Measurements from ENCODE around the gene VMP1. TPM values are rescaled to one million over a fixed set of nuclear protein-coding genes. Genes with fewer than 3 reads are reported as not detected.
"Not testable (repeated sequence)": the region's sequence is repeated elsewhere in the genome, so short reads cannot be mapped to it uniquely, and the experiment has no call there.

The VMP1 gene
- total RNA-seq, 1 donor from 2014 or later = 203 TPM

GRCh38 chr17:59814276-59814675, 106.8 kb downstream of the VMP1 start:
- DNase-seq = no peak

DNA sequence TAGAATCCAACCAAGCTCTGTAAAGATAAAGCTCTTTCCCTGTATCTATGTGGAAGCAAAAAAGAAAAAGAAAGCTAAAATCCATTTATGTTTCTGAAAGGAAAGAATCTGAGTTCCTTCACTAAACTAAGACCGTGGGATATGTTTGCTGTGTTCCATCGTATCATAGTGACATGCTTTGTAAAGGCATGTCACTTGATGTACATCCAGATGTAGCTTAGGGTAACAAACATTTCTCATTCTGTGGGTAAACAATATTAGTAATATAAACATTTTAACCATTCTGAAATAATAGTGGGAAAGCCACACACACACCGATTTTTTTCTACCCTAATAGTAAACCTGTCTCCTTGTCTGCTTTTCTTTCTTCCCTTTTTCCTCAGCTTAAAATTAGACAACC, 107.2 kb downstream of the VMP1 start:
- no peak for DNase-seq

DNA sequence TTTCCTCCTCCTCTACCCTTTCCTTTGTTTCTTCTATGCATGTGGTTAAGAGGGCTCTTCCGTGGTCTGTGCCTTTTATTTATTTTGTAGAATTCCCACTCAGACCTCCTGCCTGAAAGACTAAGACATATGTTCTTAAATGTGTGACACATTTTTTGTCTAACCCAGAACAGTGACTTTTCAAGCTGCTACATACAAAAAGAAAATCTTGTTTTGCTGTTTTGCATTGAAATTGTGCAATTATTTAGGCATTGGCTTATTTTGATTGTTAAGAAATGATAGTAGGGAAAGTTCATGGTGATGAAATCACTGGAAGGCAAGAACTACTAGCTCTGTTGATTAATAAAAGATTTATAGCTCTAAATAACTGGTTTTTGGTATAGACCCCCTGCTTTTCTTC, 108.5 kb downstream of the VMP1 start:
- no peak for DNase-seq

GRCh38 chr17:59825533-59826322, 118.3 kb downstream of the VMP1 start:
- DNase-seq = peak; percentile 84

DNA sequence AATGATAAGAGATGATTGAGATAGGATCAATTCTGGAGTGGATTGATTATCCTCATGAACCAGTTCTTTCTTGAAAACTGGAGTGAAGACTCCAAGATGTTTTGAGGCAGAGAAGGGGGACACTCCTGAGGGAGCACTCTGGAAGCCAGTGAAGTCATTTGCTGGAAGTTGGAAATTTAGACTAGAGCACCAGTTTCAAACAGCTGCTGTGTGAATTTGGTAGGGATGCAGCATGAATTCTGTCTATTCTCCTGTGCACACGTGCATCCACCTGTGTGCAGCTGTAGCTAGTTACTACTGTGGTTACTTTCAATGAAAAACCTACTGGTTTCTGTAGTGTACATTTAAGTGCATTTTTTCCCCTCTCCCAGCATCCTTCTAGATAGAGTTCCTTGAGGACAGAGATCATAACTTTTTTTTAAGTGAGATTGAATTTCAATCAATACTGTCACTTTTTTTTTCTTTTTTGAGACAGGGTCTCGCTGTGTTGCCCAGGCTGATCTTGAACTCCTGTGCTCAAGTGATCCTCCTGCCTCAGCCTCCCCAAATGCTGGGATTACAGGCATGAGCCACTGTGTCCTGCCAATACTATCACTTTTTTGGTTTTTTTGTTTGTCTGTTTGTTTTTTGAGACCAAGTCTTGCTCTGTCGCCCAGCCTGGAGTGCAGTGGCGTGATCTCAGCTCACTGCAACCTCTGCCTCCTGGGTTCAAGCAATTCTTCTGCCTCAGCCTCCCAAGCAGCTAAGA, 119.4 kb downstream of the VMP1 start:
- no peak for DNase-seq

- DNase-seq = no peak
Observed at GRCh38 chr17:59827721-59828477, 120.4 kb downstream of the VMP1 start.

DNA sequence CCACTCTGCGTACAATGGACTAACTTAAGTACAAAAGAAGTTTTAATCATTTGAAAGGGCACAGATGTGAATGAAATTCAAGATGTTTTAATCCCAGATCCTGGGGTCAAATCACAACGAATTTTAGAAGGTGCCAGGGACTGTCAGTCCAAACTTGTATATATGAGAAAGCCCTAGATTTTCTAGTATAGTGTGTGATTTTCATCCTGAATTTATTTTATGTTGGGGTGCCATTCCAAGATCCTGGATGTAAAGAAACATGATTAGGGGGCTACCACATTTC, 121.0 kb downstream of the VMP1 start:
- DNase-seq = no peak

DNA sequence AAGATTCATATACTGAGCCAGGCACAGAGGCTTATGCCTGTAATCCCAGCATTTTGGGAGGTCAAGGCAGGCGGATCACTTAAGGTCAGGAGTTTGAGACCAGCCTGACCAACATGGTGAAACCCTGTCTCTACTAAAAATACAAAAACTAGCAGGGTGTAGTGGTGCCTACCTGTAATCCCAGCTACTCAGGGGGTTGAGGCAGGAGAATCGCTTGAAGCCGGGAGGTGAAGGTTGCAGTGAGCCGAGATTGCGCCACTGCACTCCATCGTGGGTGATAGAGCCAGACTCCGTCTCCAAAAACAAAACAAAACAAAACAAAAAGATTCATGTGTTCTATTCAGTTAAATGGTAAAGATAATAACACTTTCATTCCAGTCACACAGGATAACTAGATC, 121.4 kb downstream of the VMP1 start:
- DNase-seq = not testable (repeated sequence)

- DNase-seq = peak; percentile 79
Observed at GRCh38 chr17:59829217-59830006, 122.0 kb downstream of the VMP1 start.

DNA sequence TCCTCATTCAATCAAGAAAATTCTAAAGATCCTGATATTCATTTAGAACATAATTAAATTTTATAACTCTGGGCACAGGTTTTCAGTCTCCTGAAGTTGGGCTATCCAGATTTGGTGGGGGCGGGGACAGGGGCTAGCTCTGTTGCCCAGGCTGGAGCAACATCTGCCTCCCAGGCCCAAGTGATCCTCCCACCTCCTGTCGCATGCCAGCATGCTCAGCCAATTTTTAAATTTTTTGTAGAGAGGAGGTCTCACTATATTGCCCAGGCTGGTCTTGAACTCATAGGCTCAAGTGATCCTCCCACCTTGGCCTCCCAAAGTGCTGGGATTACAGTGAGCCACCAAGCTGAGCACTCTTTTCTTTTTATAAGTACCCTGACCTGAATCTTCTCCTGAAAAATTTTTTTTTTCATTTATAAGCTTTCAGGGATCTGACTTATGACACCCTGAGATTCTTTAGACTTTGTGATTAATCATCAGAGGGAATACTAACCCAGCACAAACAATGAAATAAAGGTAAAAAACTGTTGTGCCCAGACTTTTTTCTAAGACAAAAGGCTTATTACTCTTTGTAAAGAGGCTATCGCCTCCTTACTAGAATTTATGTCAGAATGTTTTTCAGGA, 122.7 kb downstream of the VMP1 start:
- DNase-seq = no peak

DNA sequence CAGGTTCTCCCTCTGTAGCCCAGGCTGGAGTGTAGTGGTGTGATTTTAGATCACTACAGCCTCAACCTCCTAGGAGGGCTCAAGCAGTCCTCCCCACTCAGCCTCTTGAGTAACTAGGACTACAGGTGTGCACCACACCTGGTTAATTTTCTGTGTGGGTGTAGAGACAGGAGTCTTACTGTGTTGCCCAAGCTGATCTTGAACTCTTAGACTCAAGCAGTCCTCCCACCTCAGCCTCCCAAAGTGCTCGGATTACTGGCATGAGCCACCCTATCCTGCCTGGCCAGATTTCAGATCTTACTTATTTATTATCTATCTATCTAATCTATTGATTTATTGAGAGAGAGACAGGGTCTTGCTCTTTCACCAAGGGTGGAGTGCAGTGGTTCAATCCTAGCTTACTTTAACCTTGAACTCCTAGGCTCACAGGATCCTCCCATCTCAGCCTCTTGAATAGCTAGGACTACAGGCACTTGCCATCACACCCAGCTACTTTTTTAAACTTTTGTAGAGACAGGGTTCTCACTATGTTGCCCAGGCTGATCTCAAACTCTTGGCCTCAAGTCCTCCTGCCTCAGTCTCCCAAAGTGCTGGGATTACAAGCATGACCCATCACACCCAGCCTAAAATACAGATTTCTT, 123.5 kb downstream of the VMP1 start:
- no peak for DNase-seq

DNA sequence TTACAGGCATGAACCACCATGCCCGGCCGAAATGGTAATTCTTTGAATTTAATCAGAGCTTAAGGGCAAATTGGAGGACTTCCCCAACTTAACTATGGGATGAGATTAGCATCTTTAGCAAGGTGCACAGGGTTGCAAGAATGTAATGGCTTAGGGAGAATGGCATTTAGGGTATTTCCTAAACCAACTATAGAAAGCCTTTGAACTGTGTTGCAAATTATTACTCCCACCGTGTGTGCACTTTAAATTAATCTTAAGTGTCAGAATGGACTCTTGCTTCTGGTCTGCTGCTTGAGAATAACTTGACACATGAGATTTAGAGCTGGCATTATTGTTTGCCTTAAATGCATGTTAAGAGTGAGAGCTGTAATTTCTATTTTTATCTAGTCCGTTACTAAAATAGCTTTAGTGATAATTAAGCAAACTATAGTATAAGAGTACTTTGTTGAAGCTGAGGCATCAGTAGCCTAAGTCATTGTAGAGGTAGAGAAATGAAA, 125.5 kb downstream of the VMP1 start:
- no peak for DNase-seq

DNA sequence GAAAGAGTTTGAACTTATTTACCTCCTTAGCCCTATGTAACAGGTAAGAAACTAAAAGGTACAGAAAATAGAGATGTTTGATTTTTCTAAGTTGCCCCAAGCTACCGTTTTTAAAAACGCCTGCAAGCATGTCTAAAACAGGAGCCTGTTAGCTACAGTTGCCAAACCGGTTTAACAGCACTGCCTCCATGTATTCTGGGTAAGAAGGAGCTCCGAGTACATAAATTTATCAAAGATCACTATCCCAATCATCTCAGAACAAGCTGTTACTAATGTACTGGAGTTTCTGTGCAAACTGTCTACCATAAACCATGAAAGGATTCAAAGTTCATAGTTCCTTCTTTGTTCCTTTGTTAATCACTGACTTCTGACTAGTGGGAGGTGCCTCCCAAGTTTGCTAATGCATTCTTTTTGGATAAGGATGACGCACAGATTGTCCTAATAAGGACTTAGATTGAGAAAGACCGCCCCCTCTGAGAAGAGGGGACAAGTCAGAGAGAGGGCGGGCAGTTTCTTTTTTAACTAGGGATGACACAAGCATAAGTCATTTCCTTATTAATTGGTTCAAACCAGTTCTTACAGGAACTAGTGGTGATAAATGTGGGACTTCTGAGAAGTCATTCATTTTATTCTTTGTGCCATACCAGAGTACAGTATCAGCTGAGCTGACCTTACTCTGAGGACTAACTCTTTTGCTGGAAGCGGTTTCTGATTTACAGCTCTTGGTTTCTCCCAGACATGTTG, 130.0 kb downstream of the VMP1 start:
- DNase-seq = peak; percentile 97

- DNase-seq = no peak
Observed at GRCh38 chr17:59838052-59838916, 130.8 kb downstream of the VMP1 start.

DNA sequence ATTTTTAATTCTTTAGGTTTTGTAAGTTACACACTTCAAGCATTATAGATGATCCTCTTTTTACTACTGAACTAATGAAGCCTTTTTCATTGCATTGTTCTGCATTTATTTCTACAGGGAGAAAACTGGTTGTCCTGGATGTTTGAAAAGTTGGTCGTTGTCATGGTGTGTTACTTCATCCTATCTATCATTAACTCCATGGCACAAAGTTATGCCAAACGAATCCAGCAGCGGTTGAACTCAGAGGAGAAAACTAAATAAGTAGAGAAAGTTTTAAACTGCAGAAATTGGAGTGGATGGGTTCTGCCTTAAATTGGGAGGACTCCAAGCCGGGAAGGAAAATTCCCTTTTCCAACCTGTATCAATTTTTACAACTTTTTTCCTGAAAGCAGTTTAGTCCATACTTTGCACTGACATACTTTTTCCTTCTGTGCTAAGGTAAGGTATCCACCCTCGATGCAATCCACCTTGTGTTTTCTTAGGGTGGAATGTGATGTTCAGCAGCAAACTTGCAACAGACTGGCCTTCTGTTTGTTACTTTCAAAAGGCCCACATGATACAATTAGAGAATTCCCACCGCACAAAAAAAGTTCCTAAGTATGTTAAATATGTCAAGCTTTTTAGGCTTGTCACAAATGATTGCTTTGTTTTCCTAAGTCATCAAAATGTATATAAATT, 132.3 kb downstream of the VMP1 start:
- no peak for DNase-seq

- DNase-seq = no peak
Observed at GRCh38 chr17:59840329-59841090, 133.1 kb downstream of the VMP1 start.

DNA sequence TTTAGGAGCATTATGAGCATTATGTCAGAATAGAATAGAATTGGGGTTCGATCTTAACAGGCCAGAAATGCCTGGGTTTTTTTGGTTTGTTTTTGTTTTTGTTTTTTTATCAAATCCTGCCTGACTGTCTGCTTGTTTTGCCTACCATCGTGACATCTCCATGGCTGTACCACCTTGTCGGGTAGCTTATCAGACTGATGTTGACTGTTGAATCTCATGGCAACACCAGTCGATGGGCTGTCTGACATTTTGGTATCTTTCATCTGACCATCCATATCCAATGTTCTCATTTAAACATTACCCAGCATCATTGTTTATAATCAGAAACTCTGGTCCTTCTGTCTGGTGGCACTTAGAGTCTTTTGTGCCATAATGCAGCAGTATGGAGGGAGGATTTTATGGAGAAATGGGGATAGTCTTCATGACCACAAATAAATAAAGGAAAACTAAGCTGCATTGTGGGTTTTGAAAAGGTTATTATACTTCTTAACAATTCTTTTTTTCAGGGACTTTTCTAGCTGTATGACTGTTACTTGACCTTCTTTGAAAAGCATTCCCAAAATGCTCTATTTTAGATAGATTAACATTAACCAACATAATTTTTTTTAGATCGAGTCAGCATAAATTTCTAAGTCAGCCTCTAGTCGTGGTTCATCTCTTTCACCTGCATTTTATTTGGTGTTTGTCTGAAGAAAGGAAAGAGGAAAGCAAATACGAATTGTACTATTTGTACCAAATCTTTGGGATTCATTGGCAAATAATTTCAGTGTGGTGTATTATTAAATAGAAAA, 133.8 kb downstream of the VMP1 start:
- not testable (repeated sequence) for DNase-seq

Data from skin of body (tissue), 2 donors.